Tibial nerve (tissue), 4 donors: ENCODE measurements around the gene AKAP6. TPM values are rescaled to one million over a fixed set of nuclear protein-coding genes. Genes with fewer than 3 reads are reported as not detected.

Experiments
- DNase-seq, 2 donors: peaks; one replicate each; pipeline ENCODE4 v3.0.0-alpha.2; 2019; ENCODE audit warnings: low spot score in 2 of 2
- H3K27ac ChIP-seq, 4 donors: fragments of 200-600 bp; sonication (generic) in 3 of 4; one replicate each; pipeline ENCODE4 v1.5.1; 2017 to 2019; ENCODE audit warnings: mild to moderate bottlenecking in 1 of 4
- H3K27me3 ChIP-seq, 2 donors: fragments of 200-600 bp; sonication (generic) in 1 of 2; one replicate each; pipeline versions ENCODE4 v1.5.1 to v1.6.0; 2017 to 2019
- H3K36me3 ChIP-seq, 3 donors: fragments of 200-600 bp; sonication (generic); one replicate each; pipeline ENCODE4 v1.5.1; 2018 to 2019
- H3K4me1 ChIP-seq, 4 donors: fragments of 200-600 bp; sonication (generic) in 3 of 4; one replicate each; pipeline ENCODE4 v1.5.1; 2017 to 2019
- H3K4me3 ChIP-seq, 4 donors: fragments of 200-600 bp; sonication (generic) in 3 of 4; one replicate each; pipeline ENCODE4 v1.5.1; 2017 to 2019; ENCODE audit warnings: mild to moderate bottlenecking in 1 of 4, moderate library complexity in 1 of 4
- H3K9me3 ChIP-seq, 4 donors: fragments of 200-600 bp; sonication (generic) in 3 of 4; one replicate each; pipeline ENCODE4 v1.5.1; 2017 to 2019
- CTCF ChIP-seq, 5 experiments: fragments of 200-600 bp in 3 of 5; fragments of 450-650 bp in 2 of 5; sonication (generic) in 3 of 5; IDR thresholded peaks; one replicate each; pipeline ENCODE4 v1.5.1; 2016 to 2019; ENCODE audit warnings: antibody characterized with exemption in 5 of 5, mild to moderate bottlenecking in 3 of 5, moderate library complexity in 2 of 5
- EP300 ChIP-seq, 2 donors: sonication (generic); formaldehyde crosslinking; IDR thresholded peaks; one replicate each; pipeline ENCODE4 v1.6.1; 2017; ENCODE audit warnings: antibody characterized with exemption in 2 of 2, mild to moderate bottlenecking in 1 of 2
- POLR2A ChIP-seq, 2 donors: fragments of 450-650 bp; IDR thresholded peaks; one replicate each; pipeline ENCODE4 v1.6.1; 2017; ENCODE audit warnings: antibody characterized with exemption in 2 of 2, mild to moderate bottlenecking in 2 of 2, moderate library complexity in 2 of 2
- WGBS, 2 donors: methylation state at CpG; one replicate each; pipeline ENCODE4 v1.1.5; 2018; 5-methylcytosine and 5-hydroxymethylcytosine counted together
- total RNA-seq, 4 donors: library from RNA; depleted of rRNA; stranded (reverse); fragments of >200 nt; gene quantifications; one replicate each; pipeline ENCODE4 v1.1.0, GENCODE V29; 2016

AKAP6 gene
- total RNA-seq, 4 donors from 2014 or later: 2.1 to 10.7 (median 5.2) TPM

GRCh38 chr14:32590157-32590556, 261.1 kb downstream of the AKAP6 start:
- TF ChIP-seq CTCF (IDR thresholded peaks at IDR 0.05) (no peak), EP300 (IDR thresholded peaks at IDR 0.05) (no peak), POLR2A (IDR thresholded peaks at IDR 0.05) (no peak)
- H3K4me3 ChIP-seq: no peak overlapping the region
- H3K36me3 ChIP-seq: no peaks in the 10 kb centered on the region
- H3K27ac ChIP-seq: no peak overlapping the region
- H3K27me3 ChIP-seq: no peaks in the 10 kb centered on the region
- WGBS, 2 donors: 68 to 83% methylated on average over 1 of the region's 1 CpG
- peaks cover 0 to 20% (median 1%) of the 10 kb centered on the region in 4 donors for H3K4me1 ChIP-seq
- no peak for DNase-seq
- peaks cover 0 to 8% (median 0%) of the 10 kb centered on the region in 4 donors for H3K9me3 ChIP-seq

- Histone ChIP-seq H3K4me3 (no peak overlapping the region), H3K9me3 (peaks cover 0 to under 1% (median 0%) of the 10 kb centered on the region in 4 donors), H3K4me1 (peaks cover 0 to 21% (median 3%) of the 10 kb centered on the region in 4 donors), H3K27ac (no peak overlapping the region), H3K27me3 (no peaks in the 10 kb centered on the region), H3K36me3 (no peaks in the 10 kb centered on the region)
- 36 to 54% methylated on average over 1 of the region's 1 CpG for WGBS, 2 donors
- TF ChIP-seq EP300 (IDR thresholded peaks at IDR 0.05) (no peak), POLR2A (IDR thresholded peaks at IDR 0.05) (no peak), CTCF (IDR thresholded peaks at IDR 0.05) (no peak)
- DNase-seq: no peak
These were observed 264.3 kb downstream of the AKAP6 start for GRCh38 chr14:32593290-32593942.

GRCh38 chr14:32594766-32595165, 265.7 kb downstream of the AKAP6 start:
- no peaks in the 10 kb centered on the region for H3K36me3 ChIP-seq
- H3K4me3 ChIP-seq: no peak overlapping the region
- WGBS, 2 donors: 21 to 29% methylated on average over 3 of the region's 3 CpGs
- peaks cover 0 to 21% (median 3%) of the 10 kb centered on the region in 4 donors for H3K4me1 ChIP-seq
- TF ChIP-seq EP300 (IDR thresholded peaks at IDR 0.05) (no peak), POLR2A (IDR thresholded peaks at IDR 0.05) (no peak)
- DNase-seq: no peak
- H3K27ac ChIP-seq: peak overlapping the region in 2 of 4 donors; percentile 45 to 53
- no peaks in the 10 kb centered on the region for H3K27me3 ChIP-seq
- no peaks in the 10 kb centered on the region for H3K9me3 ChIP-seq

GRCh38 chr14:32595497-32595896, 266.4 kb downstream of the AKAP6 start:
- WGBS, 2 donors: 89 to 95% methylated on average over 4 of the region's 4 CpGs
- Histone ChIP-seq H3K4me3 (no peak overlapping the region), H3K4me1 (peaks cover 0 to 21% (median 3%) of the 10 kb centered on the region in 4 donors), H3K27ac (peak overlapping the region in 1 of 4 donors; percentile 45), H3K9me3 (no peaks in the 10 kb centered on the region), H3K36me3 (no peaks in the 10 kb centered on the region), H3K27me3 (no peaks in the 10 kb centered on the region)
- no peak for DNase-seq
- no peak for TF ChIP-seq CTCF (IDR thresholded peaks at IDR 0.05)
- TF ChIP-seq POLR2A (IDR thresholded peaks at IDR 0.05): no peak

GRCh38 chr14:32596390-32596789, 267.3 kb downstream of the AKAP6 start:
- no peaks in the 10 kb centered on the region for H3K9me3 ChIP-seq
- no peak overlapping the region for H3K27ac ChIP-seq
- WGBS, 2 donors: 92 to 100% methylated on average over 2 of the region's 2 CpGs
- no peak for TF ChIP-seq POLR2A (IDR thresholded peaks at IDR 0.05)
- TF ChIP-seq EP300 (IDR thresholded peaks at IDR 0.05): no peak
- TF ChIP-seq CTCF (IDR thresholded peaks at IDR 0.05): no peak
- no peak for DNase-seq
- H3K4me1 ChIP-seq: peaks cover 0 to 21% (median 3%) of the 10 kb centered on the region in 4 donors
- no peaks in the 10 kb centered on the region for H3K27me3 ChIP-seq
- H3K36me3 ChIP-seq: no peaks in the 10 kb centered on the region
- H3K4me3 ChIP-seq: no peak overlapping the region
